ENCODE measurements around the gene SNX1. TPM values are rescaled to one million over a fixed set of nuclear protein-coding genes. Genes with fewer than 3 reads are reported as not detected.

SNX1 gene
- total RNA-seq, 1 donor from 2014 or later, result 33.4 TPM

GRCh38 chr15:64144565-64145281 is 48.9 kb downstream of the SNX1 start:
- no peak for DNase-seq (ENCODE audit: low read depth in 2 of 2)

DNA sequence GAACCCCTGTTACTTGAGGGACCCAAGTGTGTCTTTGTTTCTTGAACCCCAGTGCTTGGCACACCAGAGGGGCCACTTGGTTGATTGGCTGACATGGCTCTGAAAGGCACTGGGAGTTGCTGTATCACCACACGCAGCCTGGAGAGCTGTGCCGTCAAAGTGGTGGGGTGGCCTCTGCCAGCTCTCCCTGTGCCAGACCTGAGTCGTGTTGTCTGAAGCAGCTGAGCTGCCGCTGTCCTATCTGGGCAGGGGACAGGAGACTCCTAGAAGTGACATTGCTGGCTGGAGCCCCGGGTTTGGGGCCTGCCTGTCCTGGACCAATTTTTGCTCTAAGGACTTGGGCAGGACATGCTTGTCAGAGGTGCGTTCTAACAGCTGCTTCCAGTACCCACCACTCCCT is 50.3 kb downstream of the SNX1 start:
- no peak for DNase-seq (ENCODE audit: low read depth in 2 of 2)

GRCh38 chr15:64146520-64146884 is 50.7 kb downstream of the SNX1 start:
- no peak for DNase-seq (ENCODE audit: low read depth in 2 of 2)

DNA sequence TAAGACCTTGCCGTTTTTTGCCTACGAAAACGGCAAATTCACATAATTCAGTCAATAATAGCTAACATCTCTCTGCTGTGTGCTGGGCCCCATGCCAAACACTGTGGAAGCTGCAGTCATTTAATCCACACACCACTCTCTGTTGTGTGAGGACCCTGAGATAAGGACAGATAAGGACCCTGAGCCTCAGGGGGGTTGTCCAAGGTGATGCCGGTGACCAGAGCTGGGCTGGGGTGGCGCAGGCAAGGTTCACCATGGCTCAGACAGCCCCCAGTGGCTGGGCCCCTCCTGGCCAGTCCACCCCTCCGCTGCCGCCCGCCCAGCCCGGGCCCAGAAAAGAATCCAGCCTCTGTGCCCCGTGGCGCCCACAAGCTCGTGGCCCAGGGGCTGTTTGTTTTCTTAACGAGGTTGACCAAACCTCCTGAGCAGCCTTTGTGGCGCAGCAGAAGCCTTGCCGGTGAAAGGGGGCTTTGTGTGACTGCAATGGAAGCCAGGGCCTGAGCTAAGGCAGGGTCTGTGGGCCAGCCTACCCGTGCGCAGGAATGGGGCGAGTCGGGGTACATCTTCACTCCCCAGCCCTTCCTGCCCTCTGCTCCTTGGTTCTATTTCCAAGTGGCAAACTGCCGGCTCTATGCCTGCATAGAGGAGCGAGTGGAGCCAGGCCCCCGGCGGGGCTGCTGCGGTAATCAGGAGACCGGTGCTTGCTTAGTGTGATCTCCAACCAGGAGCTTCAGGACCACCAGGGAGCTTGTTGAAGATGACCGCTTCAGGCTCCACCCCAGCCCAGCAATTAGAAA is 51.3 kb downstream of the SNX1 start:
- no peak for DNase-seq (ENCODE audit: low read depth in 2 of 2)

GRCh38 chr15:64148168-64148567 is 52.4 kb downstream of the SNX1 start:
- no peak for DNase-seq (ENCODE audit: low read depth in 2 of 2)

- no peak for DNase-seq (ENCODE audit: low read depth in 2 of 2)
These were observed 52.8 kb downstream of the SNX1 start for GRCh38 chr15:64148581-64148980.

- peak in 1 of 2 donors; percentile 29 for DNase-seq (ENCODE audit: low read depth in 2 of 2)
These were observed 53.6 kb downstream of the SNX1 start for GRCh38 chr15:64149424-64149823.

GRCh38 chr15:64149893-64150578 is 54.3 kb downstream of the SNX1 start:
- DNase-seq (ENCODE audit: low read depth in 2 of 2), result no peak

DNA sequence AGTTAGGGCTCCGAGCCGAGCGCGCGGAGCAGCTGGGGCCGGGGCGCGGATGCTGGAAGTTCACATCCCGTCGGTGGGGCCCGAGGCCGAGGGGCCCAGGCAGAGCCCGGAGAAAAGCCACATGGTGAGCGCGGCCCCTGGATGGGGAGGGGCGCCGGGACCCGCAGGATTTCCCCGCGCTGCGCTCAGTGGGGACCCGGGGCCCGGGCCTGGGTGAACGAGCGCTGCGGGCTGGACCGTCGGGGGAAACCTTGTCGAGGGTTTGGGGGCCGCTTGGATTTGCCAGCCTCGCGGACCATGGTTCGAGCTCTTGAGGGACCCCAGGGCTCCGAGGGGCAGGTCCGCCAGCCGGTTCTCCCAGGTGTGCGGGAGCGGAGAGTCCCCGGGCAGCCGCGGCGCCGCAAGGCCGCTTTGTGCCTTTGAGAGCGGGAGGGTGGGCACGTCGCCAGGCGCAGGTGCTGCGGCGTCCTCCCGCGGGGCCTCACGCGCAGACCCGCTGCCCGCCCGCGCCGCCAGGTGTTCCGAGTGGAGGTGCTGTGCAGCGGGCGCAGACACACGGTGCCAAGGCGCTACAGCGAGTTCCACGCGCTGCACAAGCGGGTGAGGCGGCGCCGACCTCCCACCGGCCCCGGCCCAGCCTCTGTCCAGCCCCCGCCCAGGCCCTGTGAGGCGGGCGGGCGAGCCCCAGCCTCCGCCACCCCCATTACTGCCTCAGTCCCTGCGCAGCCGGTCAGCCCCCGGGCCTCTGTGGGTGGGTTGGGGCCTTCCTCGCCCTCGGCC is 56.1 kb downstream of the SNX1 start, which contains the start of gene SNX22:
TSS of gene SNX22 (plus strand) at position 5 of the 780 bp plus-strand sequence. CDS start at position 50, 45 bp downstream.
- no peak for DNase-seq (ENCODE audit: low read depth in 2 of 2)

GRCh38 chr15:64152507-64153387 is 57.0 kb downstream of the SNX1 start:
- DNase-seq (ENCODE audit: low read depth in 2 of 2), result no peak

DNA sequence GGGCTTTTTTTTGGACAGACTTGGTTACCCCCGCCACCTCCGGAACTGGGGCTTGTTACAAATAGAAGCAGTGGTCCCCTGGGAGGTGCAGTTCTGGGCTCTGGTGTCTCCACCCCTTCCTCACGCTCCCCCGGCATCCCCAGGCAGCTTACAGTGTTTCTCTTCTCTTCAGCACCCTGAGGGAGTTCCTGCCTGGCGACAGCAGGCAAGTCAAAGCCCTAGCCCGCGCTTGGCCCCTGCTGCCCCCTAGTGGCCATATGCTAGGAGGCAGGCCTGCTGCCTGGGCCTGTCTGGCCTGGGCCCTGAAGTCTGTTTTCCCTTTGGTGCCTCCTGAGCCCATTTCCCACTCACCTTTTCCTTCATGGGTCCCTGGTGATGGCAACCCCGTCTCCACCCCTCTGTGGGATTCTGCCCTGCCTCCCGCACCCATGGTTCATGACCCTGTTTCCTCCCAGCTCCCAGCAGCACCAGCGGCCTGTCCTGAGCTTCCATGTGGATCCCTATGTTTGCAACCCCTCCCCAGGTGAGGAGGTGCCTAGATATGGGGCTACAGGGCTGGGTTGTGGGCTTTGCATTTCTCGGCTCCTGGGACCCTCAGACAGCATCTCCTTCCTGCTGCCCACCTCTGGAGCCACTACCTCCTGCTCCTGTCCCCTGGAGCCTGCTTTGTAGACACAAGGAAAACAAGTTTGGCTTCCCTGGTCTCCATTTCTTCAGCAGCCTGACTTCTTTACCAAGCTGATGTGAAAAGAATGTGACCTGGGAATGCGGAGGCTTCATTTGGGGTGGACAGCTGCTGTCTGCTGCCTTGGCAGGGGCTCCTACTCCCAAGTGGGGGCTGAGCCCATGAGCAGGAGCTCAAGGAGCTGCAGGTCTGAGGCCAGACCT is 57.9 kb downstream of the SNX1 start:
- DNase-seq (ENCODE audit: low read depth in 2 of 2), result peak; percentile 63 to 87

DNA sequence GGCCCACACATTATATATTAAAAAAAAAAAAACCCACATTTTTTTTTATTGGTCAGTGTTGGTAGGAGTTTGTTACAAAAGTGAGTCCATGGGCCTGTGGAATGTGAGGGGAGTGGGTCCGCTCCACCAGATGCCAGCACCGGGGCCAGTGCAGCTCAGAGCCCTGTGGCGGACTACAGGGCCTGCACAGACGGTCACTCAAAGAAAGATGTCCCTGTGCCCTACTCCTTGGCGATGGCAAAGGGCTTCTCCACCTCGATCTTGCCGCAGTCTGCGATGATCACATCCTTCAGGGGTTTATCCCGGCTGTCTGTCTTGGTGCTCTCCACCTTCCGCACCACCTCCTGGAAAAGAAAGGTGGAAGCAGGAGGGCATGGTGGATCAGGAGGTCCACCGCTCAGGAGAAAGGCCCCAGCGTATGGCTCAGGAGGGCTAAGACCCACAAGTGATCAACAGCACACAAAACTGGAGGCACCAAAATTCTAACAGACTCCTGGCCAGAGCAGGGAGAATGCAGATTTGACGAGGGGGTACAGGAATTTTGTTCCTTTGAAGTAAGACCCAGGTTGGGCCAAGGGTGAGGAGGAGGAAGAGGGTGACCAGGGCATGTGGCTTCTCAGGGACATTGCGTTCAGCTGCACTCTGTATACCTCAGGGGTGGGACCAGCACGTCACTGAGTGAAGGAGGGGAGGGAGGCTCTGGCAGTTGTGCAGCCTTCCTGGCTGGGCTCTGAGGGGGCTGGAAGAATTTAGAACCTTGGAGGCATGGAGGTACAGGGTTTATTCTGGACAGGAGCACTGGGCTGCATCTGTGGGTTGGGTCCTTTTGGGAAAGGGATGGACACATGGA is 60.2 kb downstream of the SNX1 start:
- no peak for DNase-seq (ENCODE audit: low read depth in 2 of 2)

- DNase-seq (ENCODE audit: low read depth in 2 of 2), result no peak
These were observed 61.0 kb downstream of the SNX1 start for GRCh38 chr15:64156652-64157331.

GRCh38 chr15:64157599-64158125 is 61.9 kb downstream of the SNX1 start:
- no peak for DNase-seq (ENCODE audit: low read depth in 2 of 2)

- DNase-seq (ENCODE audit: low read depth in 2 of 2), result no peak
These were observed 62.8 kb downstream of the SNX1 start for GRCh38 chr15:64158363-64159134.

- no peak for DNase-seq (ENCODE audit: low read depth in 2 of 2)
These were observed 66.1 kb downstream of the SNX1 start for GRCh38 chr15:64161688-64162477.
